Type B pancreatic cell (in vitro differentiated cells): ENCODE measurements around the gene FXYD6. TPM values are rescaled to one million over a fixed set of nuclear protein-coding genes. Genes with fewer than 3 reads are reported as not detected.

Experiments
- DNase-seq: peaks from one replicate; pipeline ENCODE4 v3.0.0; 2021; ENCODE audit warnings: mixed read lengths; ENCODE audit not compliant: unreplicated experiment; ENCODE audit errors: extremely low spot score
- H3K27ac Mint-ChIP-seq: 2 replicates; pipeline ENCODE4 v1.8.0; 2021; ENCODE audit warnings: mild to moderate bottlenecking, mixed read lengths
- H3K27me3 Mint-ChIP-seq: 2 replicates; pipeline ENCODE4 v1.8.0; 2021; ENCODE audit warnings: mixed read lengths
- H3K36me3 Mint-ChIP-seq: 2 replicates; pipeline ENCODE4 v1.8.0; 2021; ENCODE audit warnings: mixed read lengths
- H3K4me1 Mint-ChIP-seq: one replicate; pipeline ENCODE4 v1.8.0; 2021; ENCODE audit warnings: mixed read lengths; ENCODE audit not compliant: unreplicated experiment
- H3K4me3 Mint-ChIP-seq: 2 replicates; pipeline ENCODE4 v1.8.0; 2021; ENCODE audit warnings: mild to moderate bottlenecking, mixed read lengths
- H3K9me3 Mint-ChIP-seq: 2 replicates; pipeline ENCODE4 v1.8.0; 2021; ENCODE audit warnings: mixed read lengths
- total RNA-seq: library from RNA; stranded (reverse); gene quantifications from 2 replicates; pipeline ENCODE4 v1.2.1, GENCODE V29; 2021; ENCODE audit warnings: low replicate concordance
- TF ChIP-seq, protein P1 (sequence below): fragments of 200-600 bp; sonication (generic); conservative IDR thresholded peaks from 2 replicates; pipeline ENCODE4 v1.5.0; 2021; ENCODE audit warnings: antibody characterized with exemption, mild to moderate bottlenecking

FXYD6 gene
- total RNA-seq, 1 donor from 2014 or later: 66.6 TPM

DNA sequence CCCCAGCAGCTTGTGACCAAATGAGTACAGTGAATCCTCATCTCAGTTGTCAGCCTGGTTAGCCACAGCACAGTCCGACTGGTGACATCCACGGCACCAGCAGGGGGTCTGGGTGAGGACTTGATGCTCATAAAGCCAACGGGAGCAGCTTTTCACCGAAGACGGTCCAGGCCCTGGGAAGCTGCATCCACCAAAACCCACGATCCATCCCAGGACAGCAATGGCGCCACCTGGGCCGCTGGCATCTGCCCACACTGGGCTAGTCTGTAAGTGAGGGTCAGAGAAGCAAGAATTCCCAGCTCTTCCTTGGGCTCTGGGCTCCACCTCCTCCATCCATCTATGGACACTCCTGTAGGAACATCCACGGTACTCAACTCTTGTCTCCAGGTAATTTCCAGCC, 25.1 kb upstream of the FXYD6 start:
- Mint-ChIP-seq H3K27ac (no peak overlapping the region), H3K4me3 (no peak overlapping the region), H3K27me3 (peaks cover 4% of the 10 kb centered on the region), H3K9me3 (no peaks in the 10 kb centered on the region), H3K4me1 (no peaks in the 10 kb centered on the region), H3K36me3 (no peaks in the 10 kb centered on the region)
- TF ChIP-seq, protein P1, sequence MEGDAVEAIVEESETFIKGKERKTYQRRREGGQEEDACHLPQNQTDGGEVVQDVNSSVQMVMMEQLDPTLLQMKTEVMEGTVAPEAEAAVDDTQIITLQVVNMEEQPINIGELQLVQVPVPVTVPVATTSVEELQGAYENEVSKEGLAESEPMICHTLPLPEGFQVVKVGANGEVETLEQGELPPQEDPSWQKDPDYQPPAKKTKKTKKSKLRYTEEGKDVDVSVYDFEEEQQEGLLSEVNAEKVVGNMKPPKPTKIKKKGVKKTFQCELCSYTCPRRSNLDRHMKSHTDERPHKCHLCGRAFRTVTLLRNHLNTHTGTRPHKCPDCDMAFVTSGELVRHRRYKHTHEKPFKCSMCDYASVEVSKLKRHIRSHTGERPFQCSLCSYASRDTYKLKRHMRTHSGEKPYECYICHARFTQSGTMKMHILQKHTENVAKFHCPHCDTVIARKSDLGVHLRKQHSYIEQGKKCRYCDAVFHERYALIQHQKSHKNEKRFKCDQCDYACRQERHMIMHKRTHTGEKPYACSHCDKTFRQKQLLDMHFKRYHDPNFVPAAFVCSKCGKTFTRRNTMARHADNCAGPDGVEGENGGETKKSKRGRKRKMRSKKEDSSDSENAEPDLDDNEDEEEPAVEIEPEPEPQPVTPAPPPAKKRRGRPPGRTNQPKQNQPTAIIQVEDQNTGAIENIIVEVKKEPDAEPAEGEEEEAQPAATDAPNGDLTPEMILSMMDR: no peak
- DNase-seq: no peak

GRCh38 chr11:117900720-117901440, 24.4 kb upstream of the FXYD6 start:
- no peak for DNase-seq
- TF ChIP-seq, protein P1: no peak
- H3K9me3 Mint-ChIP-seq: no peaks in the 10 kb centered on the region

GRCh38 chr11:117900121-117900648, 23.7 kb upstream of the FXYD6 start:
- Mint-ChIP-seq H3K4me3 (no peak overlapping the region), H3K36me3 (no peaks in the 10 kb centered on the region), H3K27me3 (peaks cover 4% of the 10 kb centered on the region), H3K9me3 (no peaks in the 10 kb centered on the region), H3K4me1 (no peaks in the 10 kb centered on the region), H3K27ac (no peak overlapping the region)
- TF ChIP-seq, protein P1: no peak
- no peak for DNase-seq

More at GRCh38 chr11:117900720-117901440, 24.4 kb upstream of the FXYD6 start:
- H3K4me3 Mint-ChIP-seq: no peak overlapping the region
- peaks cover 4% of the 10 kb centered on the region for H3K27me3 Mint-ChIP-seq
- no peak overlapping the region for H3K27ac Mint-ChIP-seq
- no peaks in the 10 kb centered on the region for H3K36me3 Mint-ChIP-seq
- H3K4me1 Mint-ChIP-seq: no peaks in the 10 kb centered on the region

GRCh38 chr11:117898059-117898458, 21.6 kb upstream of the FXYD6 start:
- Mint-ChIP-seq H3K4me1 (no peaks in the 10 kb centered on the region), H3K27me3 (peaks cover 4% of the 10 kb centered on the region), H3K27ac (no peak overlapping the region), H3K4me3 (no peak overlapping the region), H3K36me3 (no peaks in the 10 kb centered on the region), H3K9me3 (no peaks in the 10 kb centered on the region)
- no peak for DNase-seq
- TF ChIP-seq, protein P1: no peak

DNA sequence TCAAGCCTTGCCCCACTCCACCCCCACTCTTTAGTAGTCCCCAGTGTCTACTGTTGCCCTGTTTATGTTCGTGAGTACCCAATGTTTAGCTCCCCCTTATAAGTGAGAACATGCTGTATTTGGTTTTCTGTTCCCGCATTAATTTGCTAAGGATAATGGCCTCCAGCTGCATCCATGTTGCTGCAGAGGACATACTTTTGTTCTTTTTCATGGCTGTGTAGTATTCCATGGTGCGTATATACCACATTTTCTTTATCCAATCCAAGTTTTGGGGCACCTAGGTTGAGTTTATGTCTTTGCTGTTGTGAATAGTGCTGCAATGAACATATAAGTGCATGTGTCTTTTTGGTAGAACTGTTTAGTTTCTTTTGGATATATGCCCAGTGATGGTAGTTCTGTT, 16.2 kb upstream of the FXYD6 start:
- Mint-ChIP-seq H3K9me3 (no peaks in the 10 kb centered on the region), H3K27ac (no peak overlapping the region), H3K4me1 (peaks cover 6% of the 10 kb centered on the region), H3K27me3 (peaks cover 6% of the 10 kb centered on the region), H3K4me3 (no peak overlapping the region), H3K36me3 (no peaks in the 10 kb centered on the region)
- TF ChIP-seq, protein P1: no peak
- DNase-seq: no peak
